WTC11 (cell line): ENCODE measurements around the gene GPATCH3. TPM values are rescaled to one million over a fixed set of nuclear protein-coding genes. Genes with fewer than 3 reads are reported as not detected.
A peak's percentile ranks its signal among the peaks of the same experiment; 100 is the strongest.

ENCODE experiments used
- ATAC-seq: fragments of 200-7000 bp; cut with Tn5 transposase; 2 replicates; pipeline ENCODE4 v1.10.0; 2021; ENCODE audit warnings: mild to moderate bottlenecking, moderate library complexity
- CTCF ChIA-PET: fragments of 300-600 bp; sonication (Branson Sonifier 250); formaldehyde crosslinking; loops from one replicate; lab custom pipeline; 2021; ENCODE audit warnings: antibody characterized with exemption; lab: Charles Lee
- POLR2A ChIA-PET: fragments of 350-600 bp; sonication (Branson Sonifier 250); formaldehyde crosslinking; loops from one replicate; lab custom pipeline; 2021; ENCODE audit warnings: antibody characterized with exemption; lab: Charles Lee
- DNase-seq: peaks from one replicate; pipeline ENCODE4 v3.0.0; 2021; ENCODE audit warnings: low spot score
- H3K27ac Mint-ChIP-seq: 2 replicates; pipeline ENCODE4 v1.8.0; 2021; ENCODE audit warnings: mixed read lengths
- H3K27me3 Mint-ChIP-seq: 2 replicates; pipeline ENCODE4 v1.8.0; 2021; ENCODE audit warnings: low read depth, mild to moderate bottlenecking, moderate library complexity, mixed read lengths
- H3K36me3 Mint-ChIP-seq: 2 replicates; pipeline ENCODE4 v1.8.0; 2021; ENCODE audit warnings: mixed read lengths
- H3K4me1 Mint-ChIP-seq: 2 replicates; pipeline ENCODE4 v1.8.0; 2022; ENCODE audit warnings: mixed read lengths
- H3K4me3 Mint-ChIP-seq: 2 replicates; pipeline ENCODE4 v1.8.0; 2021; ENCODE audit warnings: mild to moderate bottlenecking, moderate library complexity, mixed read lengths
- H3K9me3 Mint-ChIP-seq: 2 replicates; pipeline ENCODE4 v1.8.0; 2021; ENCODE audit warnings: mixed read lengths
- CBFB ChIP-seq: sonication (generic); formaldehyde crosslinking; IDR thresholded peaks from 2 replicates; pipeline ENCODE4 v1.8.1; 2022; ENCODE audit warnings: mild to moderate bottlenecking, low read depth, missing genetic modification reagents
- FOXJ3 ChIP-seq: sonication (generic); formaldehyde crosslinking; IDR thresholded peaks from 2 replicates; pipeline ENCODE4 v1.9.0; 2021; ENCODE audit warnings: missing genetic modification reagents, mild to moderate bottlenecking, borderline replicate concordance
- GTF2I ChIP-seq: fragments of 250-450 bp; sonication (Bioruptor Pico); conservative IDR thresholded peaks from 2 replicates; pipeline ENCODE4 v1.4.0; 2021; ENCODE audit warnings: mild to moderate bottlenecking
- JUN ChIP-seq: sonication (generic); formaldehyde crosslinking; IDR thresholded peaks from 2 replicates; pipeline ENCODE4 v1.8.0; 2023; ENCODE audit warnings: mild to moderate bottlenecking, missing genetic modification reagents
- NR1H2 ChIP-seq: sonication (generic); formaldehyde crosslinking; IDR thresholded peaks from 2 replicates; pipeline ENCODE4 v1.9.0; 2021; ENCODE audit warnings: mild to moderate bottlenecking, moderate library complexity, missing genetic modification reagents
- SMAD3 ChIP-seq: sonication (generic); formaldehyde crosslinking; IDR thresholded peaks from 2 replicates; pipeline ENCODE4 v1.8.0; 2022; ENCODE audit warnings: missing genetic modification reagents, mild to moderate bottlenecking, borderline replicate concordance
- SOX15 ChIP-seq: fragments of 250-450 bp; sonication (Bioruptor Pico); IDR thresholded peaks from 2 replicates; pipeline ENCODE4 v1.9.0; 2021; ENCODE audit warnings: mild to moderate bottlenecking
- TCF7 ChIP-seq: sonication (generic); formaldehyde crosslinking; IDR thresholded peaks from 2 replicates; pipeline ENCODE4 v1.8.0; 2022; ENCODE audit warnings: mild to moderate bottlenecking, low read depth, missing genetic modification reagents, moderate library complexity
- TP53 ChIP-seq: sonication (generic); formaldehyde crosslinking; IDR thresholded peaks from 2 replicates; pipeline ENCODE4 v1.8.1; 2023; ENCODE audit warnings: mild to moderate bottlenecking, missing genetic modification reagents
- ZNF121 ChIP-seq: sonication (generic); formaldehyde crosslinking; IDR thresholded peaks from 2 replicates; pipeline ENCODE4 v1.8.0; 2023; ENCODE audit warnings: missing genetic modification reagents
- ZNF138 ChIP-seq: sonication (generic); formaldehyde crosslinking; conservative IDR thresholded peaks from 2 replicates; pipeline ENCODE4 v1.8.1; 2022; ENCODE audit warnings: mild to moderate bottlenecking, moderate library complexity, missing genetic modification reagents
- ZNF219 ChIP-seq: sonication (generic); formaldehyde crosslinking; IDR thresholded peaks from 2 replicates; pipeline ENCODE4 v1.8.0; 2023; ENCODE audit warnings: missing genetic modification reagents, mild to moderate bottlenecking, borderline replicate concordance
- ZNF416 ChIP-seq: fragments of 250-450 bp; sonication (Bioruptor Pico); IDR thresholded peaks from 2 replicates; pipeline ENCODE4 v1.9.0; 2021; ENCODE audit warnings: mild to moderate bottlenecking, inconsistent platforms
- ZNF423 ChIP-seq: fragments of 250-450 bp; sonication (Bioruptor Pico); IDR thresholded peaks from 2 replicates; pipeline ENCODE4 v2.1.2; 2022; ENCODE audit warnings: mild to moderate bottlenecking, moderate library complexity
- total RNA-seq: library from RNA; stranded (reverse); gene quantifications from 3 replicates; pipeline ENCODE4 v1.2.3, GENCODE V29; 2021
- TF ChIP-seq, protein P1 (sequence below): fragments of 250-450 bp; sonication (Bioruptor Pico); conservative IDR thresholded peaks from 2 replicates; pipeline ENCODE4 v1.9.0; 2021; ENCODE audit warnings: mild to moderate bottlenecking
- TF ChIP-seq, protein P2 (sequence below): sonication (generic); formaldehyde crosslinking; conservative IDR thresholded peaks from 2 replicates; pipeline ENCODE4 v1.8.1; 2023; ENCODE audit warnings: mild to moderate bottlenecking, low read depth, missing genetic modification reagents, moderate library complexity
- TF ChIP-seq, protein P3 (sequence below): sonication (generic); formaldehyde crosslinking; IDR thresholded peaks from 2 replicates; pipeline ENCODE4 v1.8.0; 2022; ENCODE audit warnings: missing genetic modification reagents
- TF ChIP-seq, protein P4 (sequence below): sonication (generic); formaldehyde crosslinking; IDR thresholded peaks from 2 replicates; pipeline ENCODE4 v1.8.0; 2022; ENCODE audit warnings: mild to moderate bottlenecking, missing genetic modification reagents

The GPATCH3 gene
- total RNA-seq, 1 experiment from 2014 or later: 19.2 TPM

DNA sequence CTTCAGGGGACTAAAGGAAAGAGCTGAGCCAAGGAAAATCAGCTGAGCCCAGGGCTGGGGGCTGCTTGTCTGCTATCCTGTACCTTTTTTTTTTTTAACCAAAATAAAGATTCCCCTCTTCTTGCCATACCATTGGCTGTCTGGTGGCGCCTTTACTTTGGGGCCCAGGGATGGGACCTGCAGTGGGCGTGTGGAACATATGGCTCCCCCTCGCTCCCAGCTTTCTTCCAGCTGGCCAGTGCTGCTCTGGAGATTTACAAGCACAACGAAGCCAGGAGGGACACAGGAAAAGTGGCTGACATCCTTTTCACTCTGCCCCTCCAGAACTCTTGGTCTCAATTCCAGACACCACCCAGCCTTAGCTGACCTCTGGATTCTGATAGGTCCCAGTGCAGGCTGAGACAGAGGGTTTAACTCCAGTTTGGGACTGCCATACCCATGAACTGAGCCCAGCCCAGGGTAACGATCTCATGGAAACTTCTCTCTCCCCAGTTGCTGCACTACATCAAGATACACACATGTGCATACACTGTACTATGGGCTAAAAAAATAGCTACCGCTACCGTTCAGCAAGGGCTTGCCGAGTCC is 42.7 kb downstream of the GPATCH3 start:
- DNase-seq (no peak), ATAC-seq (no peak)
- Mint-ChIP-seq H3K4me1 (peaks cover 26% of the 10 kb centered on the region), H3K27ac (peak overlapping the region; percentile 45; the same call in 1 of the 2 replicates), H3K4me3 (no peak overlapping the region), H3K36me3 (peaks cover 11% of the 10 kb centered on the region), H3K27me3 (no peaks in the 10 kb centered on the region), H3K9me3 (no peaks in the 10 kb centered on the region)
- POLR2A ChIA-PET: interaction anchor here (0.6 to 1.4 kb wide), 2 partner anchors 15 to 1656 kb away, joined by 3 to 4 read pairs; no protein-coding TSS in a partner anchor
- CTCF ChIA-PET: interaction anchor here (1.0 to 4.1 kb wide), 8 partner anchors 9 to 273 kb away, joined by 3 to 23 read pairs (median 4); no protein-coding TSS in a partner anchor
- TF ChIP-seq, protein P1, sequence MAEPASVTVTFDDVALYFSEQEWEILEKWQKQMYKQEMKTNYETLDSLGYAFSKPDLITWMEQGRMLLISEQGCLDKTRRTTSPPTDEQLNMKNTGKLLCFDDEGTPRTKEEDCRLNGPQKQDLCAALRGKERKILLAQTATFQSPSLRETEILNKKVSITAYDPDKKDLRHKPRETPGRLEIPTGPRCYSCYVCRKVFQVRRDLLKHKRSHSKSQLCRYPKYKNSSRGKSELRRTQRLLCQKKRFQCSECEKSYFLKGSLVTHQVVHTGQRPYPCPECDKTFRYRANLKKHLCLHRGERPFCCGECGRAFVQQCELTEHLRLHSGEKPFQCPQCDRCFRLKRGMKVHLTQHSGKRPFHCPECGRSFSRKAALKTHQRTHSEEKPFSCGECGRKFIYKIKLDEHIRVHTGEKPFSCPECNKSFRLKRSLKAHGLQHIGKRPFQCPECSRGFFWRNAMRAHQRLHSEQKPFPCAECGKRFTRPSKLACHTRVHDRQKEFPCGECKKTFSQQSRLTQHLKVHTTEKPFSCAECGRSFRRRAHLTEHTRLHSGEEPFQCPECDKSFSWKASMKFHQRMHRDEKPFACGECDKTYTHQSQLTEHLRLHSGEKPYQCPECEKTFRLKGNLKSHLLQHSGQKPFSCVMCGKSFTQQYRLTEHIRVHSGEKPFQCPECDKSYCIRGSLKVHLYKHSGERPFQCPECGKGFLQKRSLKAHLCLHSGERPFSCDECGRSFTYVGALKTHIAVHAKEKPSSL (CRISPR knock-in tag): no peak
- TF ChIP-seq ZNF138 (CRISPR knock-in tag): no peak
- TF ChIP-seq CBFB: no peak
- no peak for TF ChIP-seq SMAD3 (CRISPR knock-in tag)
- TF ChIP-seq SOX15 (CRISPR knock-in tag): no peak
- no peak for TF ChIP-seq GTF2I
- TF ChIP-seq, protein P2, sequence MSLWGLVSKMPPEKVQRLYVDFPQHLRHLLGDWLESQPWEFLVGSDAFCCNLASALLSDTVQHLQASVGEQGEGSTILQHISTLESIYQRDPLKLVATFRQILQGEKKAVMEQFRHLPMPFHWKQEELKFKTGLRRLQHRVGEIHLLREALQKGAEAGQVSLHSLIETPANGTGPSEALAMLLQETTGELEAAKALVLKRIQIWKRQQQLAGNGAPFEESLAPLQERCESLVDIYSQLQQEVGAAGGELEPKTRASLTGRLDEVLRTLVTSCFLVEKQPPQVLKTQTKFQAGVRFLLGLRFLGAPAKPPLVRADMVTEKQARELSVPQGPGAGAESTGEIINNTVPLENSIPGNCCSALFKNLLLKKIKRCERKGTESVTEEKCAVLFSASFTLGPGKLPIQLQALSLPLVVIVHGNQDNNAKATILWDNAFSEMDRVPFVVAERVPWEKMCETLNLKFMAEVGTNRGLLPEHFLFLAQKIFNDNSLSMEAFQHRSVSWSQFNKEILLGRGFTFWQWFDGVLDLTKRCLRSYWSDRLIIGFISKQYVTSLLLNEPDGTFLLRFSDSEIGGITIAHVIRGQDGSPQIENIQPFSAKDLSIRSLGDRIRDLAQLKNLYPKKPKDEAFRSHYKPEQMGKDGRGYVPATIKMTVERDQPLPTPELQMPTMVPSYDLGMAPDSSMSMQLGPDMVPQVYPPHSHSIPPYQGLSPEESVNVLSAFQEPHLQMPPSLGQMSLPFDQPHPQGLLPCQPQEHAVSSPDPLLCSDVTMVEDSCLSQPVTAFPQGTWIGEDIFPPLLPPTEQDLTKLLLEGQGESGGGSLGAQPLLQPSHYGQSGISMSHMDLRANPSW (CRISPR knock-in tag): no peak
- TF ChIP-seq ZNF416: no peak
- no peak for TF ChIP-seq NR1H2 (CRISPR knock-in tag)
- no peak for TF ChIP-seq JUN (CRISPR knock-in tag)
- TF ChIP-seq ZNF121 (CRISPR knock-in tag): no peak
- no peak for TF ChIP-seq TP53
- TF ChIP-seq, protein P3, sequence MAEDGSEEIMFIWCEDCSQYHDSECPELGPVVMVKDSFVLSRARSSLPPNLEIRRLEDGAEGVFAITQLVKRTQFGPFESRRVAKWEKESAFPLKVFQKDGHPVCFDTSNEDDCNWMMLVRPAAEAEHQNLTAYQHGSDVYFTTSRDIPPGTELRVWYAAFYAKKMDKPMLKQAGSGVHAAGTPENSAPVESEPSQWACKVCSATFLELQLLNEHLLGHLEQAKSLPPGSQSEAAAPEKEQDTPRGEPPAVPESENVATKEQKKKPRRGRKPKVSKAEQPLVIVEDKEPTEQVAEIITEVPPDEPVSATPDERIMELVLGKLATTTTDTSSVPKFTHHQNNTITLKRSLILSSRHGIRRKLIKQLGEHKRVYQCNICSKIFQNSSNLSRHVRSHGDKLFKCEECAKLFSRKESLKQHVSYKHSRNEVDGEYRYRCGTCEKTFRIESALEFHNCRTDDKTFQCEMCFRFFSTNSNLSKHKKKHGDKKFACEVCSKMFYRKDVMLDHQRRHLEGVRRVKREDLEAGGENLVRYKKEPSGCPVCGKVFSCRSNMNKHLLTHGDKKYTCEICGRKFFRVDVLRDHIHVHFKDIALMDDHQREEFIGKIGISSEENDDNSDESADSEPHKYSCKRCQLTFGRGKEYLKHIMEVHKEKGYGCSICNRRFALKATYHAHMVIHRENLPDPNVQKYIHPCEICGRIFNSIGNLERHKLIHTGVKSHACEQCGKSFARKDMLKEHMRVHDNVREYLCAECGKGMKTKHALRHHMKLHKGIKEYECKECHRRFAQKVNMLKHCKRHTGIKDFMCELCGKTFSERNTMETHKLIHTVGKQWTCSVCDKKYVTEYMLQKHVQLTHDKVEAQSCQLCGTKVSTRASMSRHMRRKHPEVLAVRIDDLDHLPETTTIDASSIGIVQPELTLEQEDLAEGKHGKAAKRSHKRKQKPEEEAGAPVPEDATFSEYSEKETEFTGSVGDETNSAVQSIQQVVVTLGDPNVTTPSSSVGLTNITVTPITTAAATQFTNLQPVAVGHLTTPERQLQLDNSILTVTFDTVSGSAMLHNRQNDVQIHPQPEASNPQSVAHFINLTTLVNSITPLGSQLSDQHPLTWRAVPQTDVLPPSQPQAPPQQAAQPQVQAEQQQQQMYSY (CRISPR knock-in tag): no peak
- TF ChIP-seq TCF7: no peak
- no peak for TF ChIP-seq FOXJ3 (CRISPR knock-in tag)
- TF ChIP-seq, protein P4, sequence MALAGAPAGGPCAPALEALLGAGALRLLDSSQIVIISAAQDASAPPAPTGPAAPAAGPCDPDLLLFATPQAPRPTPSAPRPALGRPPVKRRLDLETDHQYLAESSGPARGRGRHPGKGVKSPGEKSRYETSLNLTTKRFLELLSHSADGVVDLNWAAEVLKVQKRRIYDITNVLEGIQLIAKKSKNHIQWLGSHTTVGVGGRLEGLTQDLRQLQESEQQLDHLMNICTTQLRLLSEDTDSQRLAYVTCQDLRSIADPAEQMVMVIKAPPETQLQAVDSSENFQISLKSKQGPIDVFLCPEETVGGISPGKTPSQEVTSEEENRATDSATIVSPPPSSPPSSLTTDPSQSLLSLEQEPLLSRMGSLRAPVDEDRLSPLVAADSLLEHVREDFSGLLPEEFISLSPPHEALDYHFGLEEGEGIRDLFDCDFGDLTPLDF (CRISPR knock-in tag): no peak
- TF ChIP-seq ZNF423 (CRISPR knock-in tag): no peak
- TF ChIP-seq ZNF219 (CRISPR knock-in tag): no peak
